ENCODE data around the gene NOTCH2NLA. TPM values are rescaled to one million over a fixed set of nuclear protein-coding genes. Genes with fewer than 3 reads are reported as not detected.

Gene NOTCH2NLA
- total RNA-seq = 83.1 and 89.9 TPM in 2 replicates

GRCh38 chr1:146228710-146229477, at the start of gene NOTCH2NLA:
Gene NOTCH2NLA (minus strand): TSS chr1:146229021. CDS start chr1:146189337, 39,684 bp downstream.

GRCh38 chr1:146144465-146144864, 84.4 kb downstream of the NOTCH2NLA start, which contains the start of gene NBPF10:
Gene NBPF10 (minus strand): TSS chr1:146144804. CDS start chr1:146144769, 35 bp downstream.

Other genes starting within 250 kb of the NOTCH2NLA start
- 6.9 and 356 TPM in 2 replicates for gene TXNIP, start 232.4 kb downstream of the NOTCH2NLA start, total RNA-seq
- not detected in 2 replicates for gene HJV, start 207.3 kb downstream of the NOTCH2NLA start, total RNA-seq
- gene NBPF10, start 84.2 kb downstream of the NOTCH2NLA start, total RNA-seq = 2.8 and 4.7 TPM in 2 replicates

Measured in smooth muscle cell of the pulmonary artery (primary cell).